ENCODE data around the gene RAPGEF2.

- TF ChIP-seq, protein P1, sequence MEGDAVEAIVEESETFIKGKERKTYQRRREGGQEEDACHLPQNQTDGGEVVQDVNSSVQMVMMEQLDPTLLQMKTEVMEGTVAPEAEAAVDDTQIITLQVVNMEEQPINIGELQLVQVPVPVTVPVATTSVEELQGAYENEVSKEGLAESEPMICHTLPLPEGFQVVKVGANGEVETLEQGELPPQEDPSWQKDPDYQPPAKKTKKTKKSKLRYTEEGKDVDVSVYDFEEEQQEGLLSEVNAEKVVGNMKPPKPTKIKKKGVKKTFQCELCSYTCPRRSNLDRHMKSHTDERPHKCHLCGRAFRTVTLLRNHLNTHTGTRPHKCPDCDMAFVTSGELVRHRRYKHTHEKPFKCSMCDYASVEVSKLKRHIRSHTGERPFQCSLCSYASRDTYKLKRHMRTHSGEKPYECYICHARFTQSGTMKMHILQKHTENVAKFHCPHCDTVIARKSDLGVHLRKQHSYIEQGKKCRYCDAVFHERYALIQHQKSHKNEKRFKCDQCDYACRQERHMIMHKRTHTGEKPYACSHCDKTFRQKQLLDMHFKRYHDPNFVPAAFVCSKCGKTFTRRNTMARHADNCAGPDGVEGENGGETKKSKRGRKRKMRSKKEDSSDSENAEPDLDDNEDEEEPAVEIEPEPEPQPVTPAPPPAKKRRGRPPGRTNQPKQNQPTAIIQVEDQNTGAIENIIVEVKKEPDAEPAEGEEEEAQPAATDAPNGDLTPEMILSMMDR (IDR thresholded peaks at IDR 0.05), result no peak
- TF ChIP-seq POLR2AphosphoS5 (IDR thresholded peaks at IDR 0.05; ENCODE audit: insufficient read depth in 1 of 2, low read depth in 1 of 2) (no peak), POLR2A (IDR thresholded peaks at IDR 0.05) (no peak)
These were observed 205.1 kb downstream of the RAPGEF2 start for GRCh38 chr4:159307929-159308328.
